Activated CD4-positive, CD25-positive, alpha-beta regulatory T cell (primary cell): Measurements from ENCODE around the gene SLC5A2.

ENCODE experiments used
- DNase-seq, 4 experiments: peaks; one replicate each; lab custom pipeline; 2025; lab: John Stamatoyannopoulos, UW

The SLC5A2 gene

DNA sequence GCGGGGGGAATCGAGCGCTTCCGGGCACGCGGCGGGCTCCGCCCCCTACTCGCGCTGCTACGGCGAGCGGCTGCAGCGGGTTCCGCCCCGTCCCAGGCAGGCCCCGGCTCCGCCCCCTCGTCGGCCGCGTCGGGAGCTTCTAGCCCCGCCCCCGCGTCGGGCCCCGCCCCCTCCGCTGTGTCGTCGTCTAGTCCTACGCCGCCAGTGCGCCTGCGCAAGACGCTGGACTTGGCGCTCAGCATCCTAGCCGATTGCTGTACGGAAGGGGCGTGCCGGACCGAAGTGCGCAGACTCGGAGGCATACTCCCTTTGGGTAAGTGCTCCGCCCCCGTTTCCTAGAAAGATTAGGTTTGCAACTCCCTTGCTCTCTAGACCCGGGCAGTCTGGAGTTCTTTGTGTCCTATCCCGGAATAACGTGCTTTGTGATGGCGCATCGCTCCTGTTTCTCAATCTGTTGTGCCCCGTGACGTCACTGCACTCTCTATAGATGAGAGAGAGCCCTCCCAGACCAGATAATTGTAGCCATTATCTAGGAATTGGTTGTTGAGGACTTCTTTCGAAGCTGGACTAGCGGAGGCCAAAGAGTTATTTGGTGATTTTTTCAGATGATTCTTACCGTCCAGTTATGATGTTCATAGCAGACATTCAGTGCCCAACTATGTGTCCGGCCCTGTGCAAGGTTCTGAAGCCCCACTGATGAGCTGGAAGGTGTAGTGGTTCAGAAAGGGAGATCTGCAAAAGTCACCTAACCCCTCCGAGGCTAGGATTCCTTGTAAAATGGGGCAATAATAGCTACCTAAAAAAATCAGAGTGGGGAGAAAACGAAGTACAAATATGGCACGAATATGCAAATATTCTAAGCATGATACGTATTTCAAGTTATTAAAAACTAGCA lies 23.0 kb upstream of the SLC5A2 start:
- peak; percentile 99 to 100 (median 100) for DNase-seq

DNA sequence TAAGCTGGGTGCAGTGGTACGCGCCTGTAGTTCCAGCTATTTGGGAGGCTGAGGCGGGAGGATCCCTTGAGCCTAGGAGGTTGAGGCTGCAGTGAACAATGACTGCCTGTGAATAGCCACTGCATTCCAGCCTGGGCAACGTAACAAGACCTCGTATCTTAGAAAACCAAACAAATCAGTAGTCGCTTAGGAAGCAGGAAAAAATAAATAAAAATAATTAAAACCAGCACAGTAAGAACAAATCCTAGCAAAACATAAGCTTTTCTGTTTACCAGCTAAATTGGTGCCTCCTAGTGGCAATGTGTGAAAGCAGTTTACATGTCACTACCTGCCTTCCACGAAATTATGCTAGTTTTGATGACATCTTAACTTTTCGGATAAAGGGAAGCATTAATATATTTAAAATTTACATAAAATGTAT lies 22.3 kb upstream of the SLC5A2 start:
- DNase-seq, result no peak

DNA sequence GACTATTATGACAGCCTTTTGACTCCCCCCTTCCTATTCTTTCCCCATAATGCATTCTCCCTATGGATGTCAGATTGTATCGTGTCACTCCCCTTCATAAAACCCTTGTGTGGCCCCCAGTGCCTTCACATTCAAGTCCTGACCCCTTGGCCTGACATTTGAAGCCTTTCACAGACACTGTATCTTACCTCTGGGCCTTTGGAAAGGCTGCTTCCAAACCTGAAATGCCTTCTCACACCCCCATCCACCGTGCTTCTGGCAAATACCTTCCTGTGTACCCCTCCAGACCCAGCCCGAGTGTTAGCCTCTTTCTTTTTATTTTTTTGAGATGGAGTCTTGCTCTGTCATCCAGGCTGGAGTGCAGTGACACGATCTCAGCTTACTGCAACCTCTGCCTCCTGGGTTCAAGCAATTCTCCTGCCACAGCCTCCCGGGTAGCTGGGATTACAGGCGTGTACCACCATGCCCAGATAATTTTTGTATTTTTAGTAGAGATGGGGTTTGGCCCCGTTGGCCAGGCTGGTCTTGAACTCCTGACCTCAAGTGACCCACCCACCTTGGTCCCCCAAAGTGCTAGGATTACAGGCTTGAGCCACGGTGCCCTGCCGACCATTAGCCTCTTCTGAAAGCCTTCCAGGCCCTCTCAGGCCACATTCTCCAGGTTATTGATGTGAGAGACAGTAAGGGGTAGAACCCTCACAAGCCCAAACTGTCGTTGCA lies 21.6 kb upstream of the SLC5A2 start:
- DNase-seq, result no peak

DNA sequence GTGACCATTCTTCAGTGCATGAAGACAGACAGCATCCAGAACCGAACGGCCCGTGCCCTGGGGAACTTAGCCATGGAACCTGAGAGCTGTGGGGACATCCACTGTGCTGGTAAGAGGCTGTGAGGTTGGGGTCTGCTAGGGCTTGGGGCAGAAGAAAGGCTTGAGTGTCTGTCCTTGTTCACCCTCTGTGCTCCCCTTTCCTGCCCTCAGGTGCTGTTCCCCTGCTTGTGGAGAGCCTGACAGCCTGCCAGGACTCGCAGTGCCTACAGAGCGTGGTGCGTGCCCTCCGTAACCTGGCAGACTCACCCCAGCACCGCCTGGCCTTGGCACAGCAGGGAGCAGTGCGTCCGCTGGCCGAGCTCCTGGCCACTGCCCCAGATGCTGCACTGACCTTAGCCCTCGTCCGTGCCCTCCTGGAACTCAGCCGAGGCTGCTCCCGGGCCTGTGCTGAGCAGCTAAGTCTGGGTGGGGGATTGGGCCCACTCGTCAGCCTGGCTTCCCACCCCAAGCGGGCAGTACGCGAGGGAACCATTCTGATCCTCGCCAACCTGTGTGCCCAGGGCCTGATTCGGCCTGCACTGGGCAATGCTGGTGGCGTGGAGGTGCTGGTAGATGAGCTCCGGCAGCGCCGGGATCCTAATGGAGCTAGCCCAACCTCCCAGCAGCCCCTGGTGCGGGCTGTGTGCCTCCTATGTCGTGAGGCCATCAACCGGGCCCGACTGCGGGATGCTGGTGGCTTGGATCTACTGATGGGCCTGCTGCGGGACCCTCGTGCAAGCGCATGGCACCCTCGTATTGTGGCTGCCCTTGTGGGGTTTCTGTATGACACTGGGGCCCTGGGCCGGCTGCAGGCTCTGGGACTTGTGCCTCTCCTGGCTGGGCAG lies 20.8 kb upstream of the SLC5A2 start:
- DNase-seq, result no peak

DNA sequence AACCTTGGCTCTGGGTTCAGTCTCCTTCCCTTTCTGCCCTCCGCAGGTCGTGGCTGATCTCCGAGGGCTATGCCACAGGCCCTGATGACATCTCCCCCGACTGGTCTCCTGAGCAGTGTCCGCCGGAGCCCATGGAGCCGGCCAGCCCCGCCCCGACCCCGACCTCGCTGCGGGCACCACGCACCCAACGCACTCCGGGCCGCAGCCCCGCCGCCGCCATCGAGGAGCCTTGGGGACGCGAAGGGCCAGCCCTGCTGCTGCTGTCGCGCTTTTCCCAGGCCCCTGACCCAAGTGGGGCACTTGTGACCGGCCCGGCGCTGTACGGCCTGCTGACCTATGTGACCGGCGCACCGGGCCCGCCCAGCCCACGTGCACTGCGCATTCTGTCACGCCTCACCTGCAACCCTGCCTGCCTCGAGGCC lies 18.6 kb upstream of the SLC5A2 start:
- no peak for DNase-seq

DNA sequence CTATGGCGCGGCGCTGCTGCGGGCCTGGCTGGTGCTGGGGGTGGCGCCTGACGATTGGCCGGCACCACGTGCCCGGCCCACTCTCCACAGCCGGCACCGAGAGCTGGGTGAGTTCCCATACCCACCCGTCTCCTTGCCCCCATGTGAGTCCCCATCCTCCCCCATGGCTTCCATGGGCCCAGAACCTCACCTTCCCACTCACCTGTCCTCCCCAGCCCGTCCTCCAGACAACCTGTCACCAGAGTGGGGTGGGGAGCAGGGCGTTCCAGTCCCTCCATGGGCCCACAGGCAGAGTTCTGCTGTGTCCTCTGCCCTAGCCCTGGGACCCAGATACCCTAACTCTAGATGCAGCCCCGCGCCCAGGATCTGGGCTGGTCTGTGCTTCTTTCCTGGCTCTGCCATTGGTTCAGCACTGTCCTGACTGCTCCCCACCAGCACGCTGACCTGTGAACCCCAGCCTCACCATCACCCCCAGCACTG lies 18.1 kb upstream of the SLC5A2 start:
- DNase-seq, result no peak

DNA sequence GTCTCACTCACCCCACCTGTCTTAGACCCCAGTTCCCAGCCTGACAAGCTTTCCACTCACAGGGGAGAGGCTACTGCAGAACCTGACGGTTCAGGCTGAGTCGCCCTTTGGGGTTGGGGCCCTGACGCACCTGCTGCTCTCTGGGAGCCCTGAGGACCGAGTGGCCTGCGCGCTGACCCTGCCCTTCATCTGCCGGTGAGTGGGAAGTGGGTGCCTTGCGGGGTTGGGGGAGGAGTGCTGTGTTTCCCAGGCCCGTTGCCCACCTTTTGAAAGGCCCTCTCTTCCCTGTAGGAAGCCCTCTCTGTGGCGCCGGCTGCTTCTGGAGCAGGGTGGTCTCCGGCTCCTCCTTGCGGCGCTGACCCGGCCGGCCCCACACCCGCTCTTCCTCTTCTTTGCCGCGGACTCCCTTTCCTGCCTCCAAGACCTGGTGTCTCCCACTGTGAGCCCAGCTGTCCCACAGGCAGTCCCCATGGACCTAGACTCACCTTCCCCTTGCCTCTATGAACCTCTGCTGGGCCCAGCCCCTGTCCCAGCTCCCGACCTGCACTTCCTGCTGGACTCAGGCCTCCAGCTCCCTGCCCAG lies 17.0 kb upstream of the SLC5A2 start:
- no peak for DNase-seq

DNA sequence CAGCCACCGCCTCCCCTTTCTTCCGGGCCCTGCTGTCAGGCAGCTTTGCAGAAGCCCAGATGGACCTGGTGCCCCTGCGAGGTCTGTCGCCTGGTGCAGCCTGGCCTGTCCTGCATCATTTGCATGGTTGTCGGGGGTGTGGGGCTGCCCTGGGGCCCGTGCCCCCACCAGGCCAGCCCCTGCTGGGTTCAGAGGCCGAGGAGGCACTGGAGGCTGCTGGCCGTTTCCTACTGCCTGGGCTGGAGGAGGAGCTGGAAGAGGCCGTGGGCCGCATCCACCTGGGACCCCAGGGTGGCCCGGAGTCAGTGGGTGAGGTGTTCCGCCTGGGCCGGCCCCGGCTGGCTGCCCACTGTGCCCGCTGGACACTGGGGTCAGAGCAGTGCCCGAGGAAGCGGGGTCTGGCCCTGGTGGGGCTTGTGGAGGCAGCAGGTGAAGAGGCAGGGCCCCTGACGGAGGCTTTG lies 16.5 kb upstream of the SLC5A2 start:
- DNase-seq, result no peak

DNA sequence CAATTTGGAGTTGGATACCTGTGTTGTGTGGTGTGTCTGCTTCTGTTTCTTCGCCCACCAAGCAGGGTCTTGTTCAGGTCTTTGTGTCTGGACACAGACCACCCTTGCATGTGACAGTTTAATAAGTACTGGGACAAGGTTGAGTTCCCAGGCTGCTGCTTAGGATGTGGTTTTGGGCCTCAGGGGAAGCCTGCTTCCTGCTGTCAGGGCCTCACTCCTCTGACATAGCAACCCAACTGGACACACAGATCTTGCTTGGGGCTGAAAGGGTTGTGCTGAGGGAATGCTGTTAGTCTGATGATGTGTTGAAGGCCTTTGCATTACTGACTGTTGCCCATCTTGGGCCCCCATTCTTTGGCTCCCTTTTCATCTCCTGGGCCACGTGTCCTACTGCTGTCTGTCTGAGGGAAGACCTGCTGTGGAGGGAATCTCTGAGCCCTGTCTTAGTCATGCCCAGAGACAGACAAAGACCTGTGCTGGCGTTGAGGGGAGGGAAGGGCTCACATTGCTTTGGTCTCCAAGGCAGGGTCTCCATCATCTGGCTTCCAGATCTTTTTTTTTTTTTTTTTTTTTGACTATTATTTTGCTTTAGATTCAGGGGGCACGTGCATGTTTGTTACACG lies 15.7 kb upstream of the SLC5A2 start:
- no peak for DNase-seq

DNA sequence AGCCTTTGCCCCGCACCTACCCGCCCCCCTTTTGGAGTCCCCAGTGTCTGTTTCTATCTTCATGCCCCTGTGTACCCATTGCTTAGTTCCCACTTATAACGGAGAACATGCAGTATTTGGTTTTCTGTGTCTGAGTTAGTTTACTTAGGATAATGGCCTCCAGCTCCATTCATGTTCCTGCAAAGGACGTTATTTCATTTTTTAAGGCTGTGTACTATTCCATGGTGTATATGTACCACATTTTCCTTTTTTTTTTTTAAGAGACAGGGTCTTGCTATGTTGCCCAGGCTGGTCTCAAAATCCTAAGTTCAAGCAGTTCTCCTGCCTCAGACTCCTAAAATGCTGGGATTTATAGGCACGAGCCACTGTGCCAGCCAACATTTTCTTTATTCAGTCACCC lies 15.1 kb upstream of the SLC5A2 start:
- no peak for DNase-seq

DNA sequence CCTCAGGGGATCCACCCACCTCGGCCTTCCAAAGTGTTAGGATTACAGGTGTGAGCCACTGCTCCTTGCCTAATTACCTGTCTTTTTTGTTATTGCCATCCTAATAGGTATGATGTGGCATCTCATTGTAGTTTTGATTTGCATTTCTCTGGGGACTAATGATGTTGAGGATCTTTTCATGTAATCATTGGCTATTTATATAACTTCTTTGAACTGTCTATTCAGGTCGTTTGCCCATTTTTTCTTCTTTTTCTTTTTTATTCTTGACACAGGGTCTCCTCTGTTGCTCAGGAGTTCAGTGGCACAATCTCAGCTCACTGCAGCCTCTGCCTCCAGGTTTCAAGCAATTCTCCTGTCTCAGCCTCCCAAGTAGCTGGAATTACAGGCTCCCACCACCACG lies 12.3 kb upstream of the SLC5A2 start:
- no peak for DNase-seq

DNA sequence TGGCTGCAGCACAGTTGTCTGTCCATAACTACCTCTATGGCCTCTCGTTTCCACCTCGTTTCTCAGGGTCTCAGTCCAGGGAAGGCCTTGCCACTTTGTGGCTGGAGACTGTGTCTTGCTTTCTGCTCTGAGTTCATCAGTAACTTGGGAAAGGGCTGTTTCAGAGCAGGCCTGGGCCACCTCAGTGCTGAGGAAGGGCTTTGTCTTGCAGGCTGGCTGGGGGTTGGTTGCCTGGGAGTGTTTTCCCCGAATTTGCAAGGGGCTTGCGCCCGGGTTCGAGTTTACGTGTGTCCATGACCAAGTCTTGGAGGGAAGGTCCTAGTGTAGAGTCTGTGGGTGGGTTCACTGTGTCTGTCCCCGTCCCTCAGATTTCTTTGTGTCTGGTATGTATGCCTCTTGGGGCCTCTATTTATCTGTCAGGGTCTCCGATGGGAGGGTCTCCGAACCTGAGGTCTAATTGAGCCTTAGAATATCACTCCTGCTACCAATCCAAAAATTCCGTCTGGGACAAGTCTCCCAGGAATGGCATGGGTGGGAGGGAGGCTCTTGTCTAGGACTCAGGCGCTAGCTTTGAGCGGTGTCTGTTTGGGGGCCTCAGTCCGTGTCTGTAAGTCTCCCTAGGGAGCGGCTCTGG lies 11.6 kb upstream of the SLC5A2 start:
- DNase-seq, result no peak

DNA sequence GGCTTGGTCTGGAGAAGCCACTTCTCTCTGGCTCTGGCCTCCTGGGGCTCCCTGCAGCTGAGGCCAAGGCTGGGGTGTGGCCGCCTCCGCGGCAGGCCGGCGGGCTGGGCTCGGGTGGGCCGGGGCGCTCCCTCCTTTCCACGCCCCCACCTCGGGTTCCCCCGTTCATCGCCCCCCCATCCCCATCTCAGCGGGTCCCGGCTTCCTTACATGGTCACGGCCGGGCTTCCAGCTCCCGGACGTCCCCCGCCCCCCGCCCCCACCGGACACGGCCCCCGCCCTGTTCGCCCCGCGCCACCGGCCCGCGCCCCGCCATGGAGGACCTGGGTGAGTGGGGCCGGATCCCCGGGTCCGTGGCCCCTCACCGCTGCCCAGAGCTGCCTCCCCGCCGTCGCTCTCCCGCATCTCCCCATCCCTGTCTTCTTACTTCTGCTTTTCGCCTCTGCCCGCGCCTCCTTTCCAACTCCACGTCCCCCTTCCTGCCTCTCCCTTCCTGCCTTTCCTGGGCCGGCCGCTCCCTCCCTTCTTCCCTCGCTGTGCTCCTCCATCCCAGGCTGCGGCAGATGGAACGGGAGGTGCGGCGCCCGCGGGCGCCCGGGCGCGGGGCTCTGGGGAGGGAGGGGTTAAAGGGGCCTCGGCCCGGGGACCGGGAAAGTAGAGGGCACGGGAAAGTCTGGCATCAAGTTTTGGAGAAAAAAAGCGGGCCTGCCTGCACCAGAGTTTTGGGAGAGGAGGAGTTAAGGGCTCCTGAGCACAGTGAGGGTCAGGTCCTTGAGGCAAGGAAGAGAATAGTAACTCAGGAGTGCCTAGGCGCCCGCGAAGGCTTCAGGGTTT lies 10.8 kb upstream of the SLC5A2 start, which contains the start of gene TGFB1I1:
Gene TGFB1I1, plus strand, starts transcription at position 278 of the 834 bp plus-strand sequence. Its CDS starts 37 bp downstream, at position 315.
- DNase-seq, result no peak

DNA sequence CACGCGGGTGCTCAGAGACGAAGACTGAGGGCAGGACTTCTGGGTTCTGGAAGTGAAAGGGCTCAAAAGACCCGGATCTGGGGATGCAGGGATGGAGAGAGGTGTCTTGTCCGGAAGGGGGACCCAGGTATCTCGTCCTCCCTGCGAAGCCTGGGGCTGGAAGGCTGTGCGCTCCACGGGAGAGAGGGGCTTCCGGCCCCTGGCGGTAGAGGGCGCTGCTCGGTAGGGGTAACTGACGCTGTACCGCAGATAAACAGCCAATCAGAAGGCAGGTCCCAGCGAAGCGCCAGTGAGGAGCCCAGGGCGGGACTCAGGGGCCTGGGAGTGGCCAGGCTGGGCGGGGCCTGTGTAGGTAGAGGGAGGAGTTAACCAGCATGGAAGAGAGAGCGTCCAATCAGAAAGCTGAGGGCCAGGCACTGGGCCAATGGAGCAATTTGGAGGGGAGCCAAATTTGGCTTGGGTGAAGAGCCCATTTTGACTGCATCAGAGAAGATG lies 10.2 kb upstream of the SLC5A2 start:
- no peak for DNase-seq

DNA sequence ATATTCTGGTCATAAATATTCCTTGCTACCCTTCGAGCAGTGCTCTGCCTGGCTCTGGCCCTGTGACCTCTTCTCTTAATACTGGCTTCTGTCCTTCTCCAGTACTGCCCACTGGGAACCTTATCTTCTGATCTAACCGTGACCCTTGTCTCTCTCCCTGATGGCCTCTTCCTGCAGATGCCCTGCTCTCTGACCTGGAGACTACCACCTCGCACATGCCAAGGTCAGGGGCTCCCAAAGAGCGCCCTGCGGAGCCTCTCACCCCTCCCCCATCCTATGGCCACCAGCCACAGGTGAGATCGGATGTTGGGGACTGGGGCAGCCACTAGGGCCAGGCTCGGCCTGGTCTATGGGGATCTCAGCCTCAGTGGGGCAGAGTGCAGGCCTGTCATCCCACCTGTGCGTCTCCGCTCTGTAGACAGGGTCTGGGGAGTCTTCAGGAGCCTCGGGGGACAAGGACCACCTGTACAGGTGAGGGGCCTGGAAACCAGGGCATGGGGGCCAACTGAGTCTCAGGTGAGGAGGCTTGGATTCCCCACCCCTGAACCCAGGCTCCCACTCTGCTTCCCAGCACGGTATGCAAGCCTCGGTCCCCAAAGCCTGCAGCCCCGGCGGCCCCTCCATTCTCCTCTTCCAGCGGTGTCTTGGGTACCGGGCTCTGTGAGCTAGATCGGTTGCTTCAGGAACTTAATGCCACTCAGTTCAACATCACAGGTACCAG lies 9.5 kb upstream of the SLC5A2 start:
- DNase-seq, result no peak

DNA sequence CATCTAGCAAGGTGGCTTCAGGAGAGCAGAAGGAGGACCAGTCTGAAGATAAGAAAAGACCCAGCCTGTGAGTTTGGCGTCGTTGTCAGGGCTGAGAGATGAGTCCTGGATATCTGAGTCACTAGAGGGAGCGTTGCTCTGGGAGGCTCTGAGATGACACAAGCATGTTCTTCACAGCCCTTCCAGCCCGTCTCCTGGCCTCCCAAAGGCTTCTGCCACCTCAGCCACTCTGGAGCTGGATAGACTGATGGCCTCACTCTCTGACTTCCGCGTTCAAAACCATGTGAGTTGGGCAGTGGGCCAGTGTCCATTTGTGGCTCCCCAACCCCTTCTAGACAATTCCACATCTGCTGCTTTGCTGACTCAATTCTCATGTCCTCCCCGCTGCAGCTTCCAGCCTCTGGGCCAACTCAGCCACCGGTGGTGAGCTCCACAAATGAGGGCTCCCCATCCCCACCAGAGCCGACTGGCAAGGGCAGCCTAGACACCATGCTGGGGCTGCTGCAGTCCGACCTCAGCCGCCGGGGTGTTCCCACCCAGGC lies 8.7 kb upstream of the SLC5A2 start:
- DNase-seq, result no peak

DNA sequence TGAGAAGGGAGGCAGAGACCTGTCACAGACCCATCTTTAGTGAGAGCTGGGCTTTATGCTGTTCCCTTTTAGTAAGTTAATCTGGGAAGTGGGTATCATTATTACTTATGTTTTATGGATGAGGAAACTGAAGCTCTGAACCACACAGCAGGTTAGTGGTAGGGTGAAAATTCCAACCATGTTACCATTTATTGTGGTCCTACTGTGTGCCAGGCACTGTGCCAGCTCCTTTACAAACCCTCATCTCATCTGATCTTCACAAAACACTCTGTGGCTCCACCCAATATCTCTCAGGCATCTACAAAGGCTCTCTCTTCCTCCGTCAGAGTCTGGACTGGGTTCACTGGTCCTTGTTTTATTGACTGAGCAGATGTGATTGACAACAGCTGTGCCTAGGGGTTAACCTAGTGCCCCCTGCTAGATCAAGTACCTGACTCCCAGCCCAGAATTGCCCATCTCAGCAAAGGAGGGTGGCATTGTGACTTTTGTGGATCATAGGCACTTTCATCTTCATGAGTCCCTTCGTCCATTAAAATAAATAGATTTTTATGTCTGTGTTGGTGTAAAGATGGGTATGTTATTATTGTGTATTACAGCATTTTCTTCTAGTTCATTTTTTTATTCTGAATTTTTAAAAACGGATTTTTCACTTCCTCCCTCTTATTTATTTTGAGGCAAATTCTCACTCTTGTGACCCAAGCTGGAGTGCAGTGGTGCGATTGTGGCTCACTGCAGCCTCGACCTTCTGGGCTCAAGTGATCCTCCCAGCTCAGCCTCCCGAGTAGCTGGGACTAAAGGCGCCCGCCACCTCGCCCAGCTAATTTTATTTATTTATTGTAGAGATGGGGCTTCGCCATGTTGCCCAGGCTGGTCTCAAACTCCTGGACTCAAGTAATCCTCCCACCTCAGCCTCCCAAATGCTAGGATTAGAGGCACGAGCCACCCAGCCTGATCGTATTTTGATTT lies 7.9 kb upstream of the SLC5A2 start:
- DNase-seq, result no peak
